ENCODE results near the gene SLC9A9.

The SLC9A9 gene

DNA sequence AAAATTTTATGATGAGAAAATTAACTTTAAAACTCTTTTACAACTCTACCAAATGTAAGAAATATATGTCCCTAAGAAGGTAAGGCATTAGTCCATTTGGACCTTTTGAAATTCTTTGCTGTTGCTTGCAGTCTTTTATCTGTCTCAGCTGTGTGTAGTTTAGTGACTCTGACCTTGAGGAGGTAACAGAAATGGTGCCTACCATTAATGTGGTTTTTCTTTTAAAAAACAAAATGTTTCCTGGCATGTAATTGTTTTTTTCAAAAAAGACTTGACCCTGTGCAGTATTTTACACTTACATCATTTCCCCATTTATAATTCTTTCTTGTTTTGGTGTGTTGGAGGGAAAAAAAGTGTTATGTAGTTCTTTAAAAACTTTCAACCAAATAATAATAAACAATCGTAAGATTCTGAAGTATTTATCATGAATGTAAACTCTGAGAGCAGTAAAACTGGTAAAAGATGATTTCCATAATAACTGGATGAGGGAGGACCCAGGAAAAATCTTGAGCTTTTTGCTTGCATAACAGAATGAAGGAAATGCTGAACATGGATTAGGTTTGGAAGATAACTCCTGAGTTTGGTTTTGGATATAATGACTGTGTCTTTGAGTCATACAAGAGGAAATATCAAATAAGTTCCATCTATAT is 503.6 kb downstream of the SLC9A9 start:
- DNase-seq: no peak

- DNase-seq: no peak
Measured at GRCh38 chr3:143343944-143344343, 504.3 kb downstream of the SLC9A9 start.

DNA sequence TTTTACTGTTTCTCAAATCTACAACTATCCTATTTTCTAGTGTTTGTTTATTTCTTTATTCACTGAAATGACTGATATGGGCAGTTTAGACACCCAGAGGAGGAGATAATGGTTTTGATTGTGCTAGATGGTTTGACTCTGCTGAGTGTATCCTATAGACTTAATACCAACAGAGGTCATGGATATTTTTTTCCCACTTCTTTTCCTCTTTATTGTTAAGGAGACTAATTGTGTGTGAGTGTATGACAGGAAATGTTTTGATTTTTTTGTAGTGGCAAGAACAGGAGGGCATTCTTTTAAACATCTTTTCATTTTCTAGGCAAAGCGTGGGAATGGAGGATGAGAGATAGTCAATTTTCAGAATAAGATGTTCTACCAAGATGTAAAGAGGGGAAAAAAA is 505.2 kb downstream of the SLC9A9 start:
- DNase-seq: no peak

DNA sequence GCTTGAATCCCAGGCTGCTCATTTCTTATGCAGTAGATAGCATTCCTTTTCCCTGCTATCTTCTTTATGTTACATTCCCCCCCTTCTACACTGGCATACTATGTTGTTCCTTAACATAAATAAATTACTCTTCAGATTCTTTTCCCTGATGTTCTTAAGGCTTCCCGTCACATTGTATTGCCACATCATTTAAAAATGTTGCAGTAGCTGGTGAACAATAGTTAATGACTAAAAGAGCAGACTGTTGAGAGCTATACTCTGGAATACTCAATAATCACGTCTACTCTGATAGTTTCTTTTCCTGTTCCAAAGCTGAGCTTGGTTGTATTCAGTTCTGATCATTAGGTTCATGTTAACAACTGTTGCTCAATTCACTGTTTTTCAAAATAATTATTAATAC is 508.8 kb downstream of the SLC9A9 start:
- no peak for DNase-seq

GRCh38 chr3:143337387-143337786 is 510.9 kb downstream of the SLC9A9 start:
- DNase-seq: no peak

GRCh38 chr3:143334231-143334630 is 514.0 kb downstream of the SLC9A9 start:
- DNase-seq: no peak

GRCh38 chr3:143333367-143333766 is 514.9 kb downstream of the SLC9A9 start:
- DNase-seq: no peak

- no peak for DNase-seq
Measured at GRCh38 chr3:143332026-143332425, 516.2 kb downstream of the SLC9A9 start.

GRCh38 chr3:143331350-143331749 is 516.9 kb downstream of the SLC9A9 start:
- DNase-seq: no peak

GRCh38 chr3:143330296-143330868 is 517.9 kb downstream of the SLC9A9 start:
- no peak for DNase-seq

DNA sequence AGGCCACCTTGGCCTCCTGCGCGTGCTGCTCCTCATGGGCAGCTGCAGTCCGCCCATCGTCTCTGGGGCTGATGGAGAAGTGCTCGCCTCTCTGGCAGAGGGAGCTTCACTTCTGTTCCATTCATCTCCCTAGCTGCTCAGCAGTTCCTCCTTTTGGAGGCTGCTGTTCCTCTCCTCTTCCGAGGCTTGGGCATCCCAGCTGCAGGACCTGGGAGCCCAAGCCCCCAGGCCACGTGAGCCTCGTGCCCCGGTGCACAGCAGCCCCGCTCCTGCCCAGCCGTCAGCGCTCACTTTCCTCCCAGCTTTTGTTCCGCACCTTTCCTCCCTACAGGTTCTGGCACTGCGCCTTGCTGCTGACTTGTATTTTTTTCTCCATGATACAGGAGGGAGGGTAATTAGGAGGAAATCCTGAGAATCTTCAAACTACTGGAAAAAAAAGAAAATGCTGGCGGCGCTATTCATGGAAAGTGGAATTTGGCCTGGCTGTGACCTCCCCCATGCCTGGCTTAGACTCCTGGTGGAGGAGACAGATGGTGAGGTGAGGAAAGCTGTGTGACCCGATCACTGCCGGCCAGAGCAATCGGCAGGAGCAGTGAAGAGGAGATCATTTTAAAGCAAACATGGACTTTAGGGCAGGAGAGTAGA is 518.6 kb downstream of the SLC9A9 start:
- no peak for DNase-seq

DNA sequence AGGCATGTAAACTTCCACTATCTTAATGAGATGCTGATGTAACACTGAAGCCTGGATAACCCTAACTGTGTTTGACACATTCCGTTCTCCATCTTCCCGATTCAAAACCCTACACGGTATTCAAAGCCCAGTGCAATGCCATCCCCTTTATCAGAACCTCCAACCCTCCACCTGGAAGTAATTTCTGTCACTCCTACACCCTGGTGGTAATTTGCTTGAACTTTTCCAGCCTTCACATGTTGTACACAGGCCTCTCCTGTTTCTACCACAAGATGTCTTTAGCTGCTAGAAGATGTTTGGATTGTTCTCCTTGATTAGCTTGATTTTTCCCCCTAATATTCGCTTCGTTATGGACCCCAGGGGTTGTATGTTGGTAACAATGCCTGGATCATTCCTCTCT is 519.8 kb downstream of the SLC9A9 start:
- no peak for DNase-seq

DNA sequence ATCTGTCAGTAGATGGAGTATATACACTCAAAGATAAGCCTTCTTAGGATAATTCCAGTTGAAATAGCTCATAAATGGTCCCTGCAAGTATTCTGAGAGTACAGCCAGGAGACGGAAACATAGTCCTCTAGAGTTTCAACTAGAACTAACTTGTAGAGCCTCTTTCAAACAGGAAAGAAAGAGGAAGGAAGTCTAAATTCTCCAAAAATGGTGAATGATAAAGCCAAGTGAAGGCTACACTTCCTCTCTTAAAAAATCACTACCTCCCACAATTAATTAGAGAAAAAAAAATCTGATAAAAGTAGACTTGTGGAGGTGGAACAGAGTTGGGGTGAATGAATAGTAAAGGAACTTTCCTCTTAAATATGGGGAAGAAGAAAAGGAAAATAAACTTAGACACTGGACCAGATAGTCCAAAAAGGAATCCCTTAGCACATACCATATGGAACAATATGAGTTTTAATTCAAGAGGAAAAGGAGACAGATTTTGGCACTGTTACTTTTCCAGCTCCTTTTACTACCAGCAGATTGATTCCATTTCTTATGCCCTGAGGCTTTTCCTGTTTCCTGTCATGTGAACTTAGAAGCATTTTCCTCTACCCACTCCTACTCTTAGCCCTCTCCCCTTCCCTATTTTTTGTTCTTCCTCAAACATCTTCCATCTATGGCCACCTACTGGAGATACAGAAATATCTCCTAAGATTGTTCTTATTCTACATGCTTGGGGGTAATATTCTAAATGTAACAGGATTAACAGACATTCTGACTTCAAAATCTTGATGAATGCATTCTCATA is 521.1 kb downstream of the SLC9A9 start:
- DNase-seq: no peak

- no peak for DNase-seq
Measured at GRCh38 chr3:143321058-143321769, 527.1 kb downstream of the SLC9A9 start.

DNA sequence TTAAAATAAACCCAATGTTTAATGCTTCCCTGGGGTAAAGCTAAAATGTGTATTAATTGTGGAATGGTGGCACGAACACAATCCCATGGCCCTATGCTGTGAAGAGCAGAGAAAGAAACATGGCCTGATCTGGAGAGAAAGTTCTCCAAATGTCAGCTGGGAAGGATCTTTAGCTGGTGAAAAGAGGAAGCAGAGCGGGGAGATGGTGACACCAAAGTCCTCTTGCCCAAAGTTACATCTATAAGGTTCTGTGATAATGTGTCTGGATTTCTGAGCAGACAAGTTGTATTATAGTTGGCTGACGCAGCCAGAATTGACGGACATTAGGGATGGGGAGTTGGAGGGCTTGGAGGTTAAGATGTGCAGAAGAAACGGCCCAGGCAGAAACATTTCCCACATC is 532.5 kb downstream of the SLC9A9 start:
- no peak for DNase-seq

GRCh38 chr3:143314251-143315093 is 533.8 kb downstream of the SLC9A9 start:
- DNase-seq: no peak

- no peak for DNase-seq
Measured at GRCh38 chr3:143313893-143314188, 534.4 kb downstream of the SLC9A9 start.

DNA sequence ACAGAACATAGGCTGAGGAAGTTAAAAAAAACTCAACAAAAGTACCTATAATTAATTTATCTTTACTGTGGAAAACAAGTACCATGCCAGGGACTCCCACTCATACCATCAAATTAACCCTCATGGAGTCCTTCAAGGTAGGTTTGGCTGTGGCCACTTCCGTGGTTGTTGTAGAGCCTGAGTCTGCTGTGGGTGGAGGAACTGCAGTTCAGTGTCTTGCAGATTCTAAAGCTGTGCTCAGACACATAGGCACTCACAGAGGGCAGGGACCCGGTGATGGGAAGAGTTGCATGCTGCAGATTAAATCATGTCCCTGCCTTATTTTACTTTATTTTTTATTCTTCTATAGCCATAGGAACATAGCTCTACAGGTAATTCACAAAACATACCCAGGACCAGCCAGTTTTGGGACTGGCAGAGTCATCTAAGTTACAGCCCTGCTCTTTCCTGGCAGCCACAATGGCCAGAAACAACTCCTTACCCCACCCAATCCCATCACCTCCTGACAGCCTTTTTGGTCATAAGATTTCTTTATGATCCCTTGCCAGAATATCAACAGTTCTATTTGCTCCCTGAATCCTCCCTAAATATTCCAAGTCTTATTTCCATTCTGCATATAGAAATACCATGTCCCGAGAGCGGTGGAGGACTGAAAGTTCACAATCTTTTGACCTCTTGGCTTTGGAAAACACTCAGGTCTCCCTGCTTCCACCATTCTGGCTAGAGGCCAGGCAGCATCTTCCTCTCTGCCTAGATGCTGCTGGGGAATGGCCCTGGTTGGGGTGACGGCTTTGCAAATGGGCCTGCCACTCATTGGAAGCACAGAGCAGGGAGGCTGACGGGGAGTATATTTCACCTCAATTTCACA is 535.0 kb downstream of the SLC9A9 start:
- no peak for DNase-seq

- no peak for DNase-seq
Measured at GRCh38 chr3:143311096-143311495, 537.2 kb downstream of the SLC9A9 start.

- no peak for DNase-seq
Measured at GRCh38 chr3:143309705-143310104, 538.6 kb downstream of the SLC9A9 start.

DNA sequence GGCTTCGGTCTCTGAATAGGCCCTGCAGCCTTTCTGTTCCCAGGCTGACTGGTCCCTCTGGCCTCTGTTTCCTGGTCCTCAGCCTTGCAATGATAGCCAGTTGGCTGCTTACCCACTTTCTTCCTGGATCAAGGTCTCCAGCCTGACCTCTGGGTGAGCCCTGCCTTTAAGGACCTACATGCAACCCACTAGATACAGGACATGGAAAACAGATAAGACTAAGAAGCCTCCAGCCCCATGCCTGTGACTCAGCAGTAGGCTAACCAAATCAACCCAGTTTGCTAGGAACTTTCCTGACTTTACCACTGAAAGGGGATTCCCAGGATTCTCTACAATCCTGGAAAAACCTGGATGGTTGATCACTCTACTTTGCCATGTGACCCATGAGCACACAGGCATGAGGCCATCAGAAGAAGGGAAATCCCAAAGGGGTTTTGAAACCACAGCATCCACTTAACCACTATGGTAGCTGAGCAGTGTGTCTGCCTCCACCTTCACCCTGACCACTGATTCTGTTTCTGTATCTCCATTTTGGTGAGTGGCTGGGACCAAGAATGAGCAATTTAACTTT is 540.6 kb downstream of the SLC9A9 start:
- DNase-seq: no peak

Data from effector CD8-positive, alpha-beta T cell (primary cell).